Subcutaneous adipose tissue (tissue), 4 donors: Measurements from ENCODE around the gene ATP2A3. TPM values are rescaled to one million over a fixed set of nuclear protein-coding genes. Genes with fewer than 3 reads are reported as not detected.

Experiments used
- CTCF ChIP-seq: fragments of 450-650 bp; IDR thresholded peaks from one replicate; pipeline ENCODE4 v1.5.1; 2016; ENCODE audit warnings: low read depth, mild to moderate bottlenecking, control low read depth, antibody characterized with exemption, moderate library complexity
- total RNA-seq, 4 donors: library from RNA; depleted of rRNA; stranded (reverse); fragments of >200 nt; gene quantifications; one replicate each; pipeline ENCODE4 v1.1.0, GENCODE V29; 2016

ATP2A3 gene
- total RNA-seq, 4 donors from 2014 or later, result 2.3 to 7.5 (median 3.3) TPM

- no peak for TF ChIP-seq CTCF
Measured at GRCh38 chr17:3928406-3928805, 35.8 kb downstream of the ATP2A3 start.

- TF ChIP-seq CTCF, result no peak
Measured at GRCh38 chr17:3927628-3928340, 36.5 kb downstream of the ATP2A3 start.

GRCh38 chr17:3926860-3927627 lies 37.2 kb downstream of the ATP2A3 start:
- no peak for TF ChIP-seq CTCF

- no peak for TF ChIP-seq CTCF
Measured at GRCh38 chr17:3925684-3926485, 38.4 kb downstream of the ATP2A3 start.

- no peak for TF ChIP-seq CTCF
Measured at GRCh38 chr17:3924512-3925350, 39.5 kb downstream of the ATP2A3 start.

GRCh38 chr17:3923466-3924190 lies 40.6 kb downstream of the ATP2A3 start:
- TF ChIP-seq CTCF, result no peak
